B cell (primary cell): ENCODE results near the gene EEF1AKMT3. TPM values are rescaled to one million over a fixed set of nuclear protein-coding genes. Genes with fewer than 3 reads are reported as not detected.

Source experiments
- ATAC-seq: fragments of 200-7000 bp; cut with Tn5 transposase; one replicate; pipeline ENCODE4 v1.10.0; 2021; ENCODE audit warnings: low read depth, mild to moderate bottlenecking, moderate number of reproducible peaks, moderate library complexity
- CTCF ChIA-PET: fragments of 350-600 bp; sonication (Branson Sonifier 250); formaldehyde crosslinking; loops from one replicate; lab custom pipeline; 2021; ENCODE audit warnings: antibody characterized with exemption, inconsistent platforms; lab: Charles Lee
- POLR2A ChIA-PET: fragments of 350-600 bp; sonication (Branson Sonifier 250); formaldehyde crosslinking; loops from one replicate; lab custom pipeline; 2021; ENCODE audit warnings: antibody characterized with exemption; lab: Charles Lee
- DNase-seq: peaks from one replicate; pipeline ENCODE4 v3.0.0; 2013
- H2AFZ ChIP-seq: 2 replicates; pipeline ENCODE4 v1.6.1; 2012; ENCODE audit warnings: mild to moderate bottlenecking, low read depth, low read length; ENCODE audit not compliant: insufficient read depth, poor library complexity, severe bottlenecking
- H3K27ac ChIP-seq, 2 donors: 1 replicate in 1 of 2; 2 replicates in 1 of 2; pipeline ENCODE4 v1.5.1; 2012 to 2013; ENCODE audit warnings: low read length in 2 of 2, mild to moderate bottlenecking in 2 of 2, moderate library complexity in 1 of 2
- H3K27me3 ChIP-seq, 4 experiments: fragments of 200-600 bp in 1 of 4; sonication (generic) in 1 of 4; replicated peaks in 1 of 4; 1 replicate in 2 of 4; 2 replicates in 2 of 4; pipeline versions ENCODE4 v1.6.1 to v1.7.0; 2013 to 2016; ENCODE audit warnings: low read length in 3 of 4, mild to moderate bottlenecking in 2 of 4, mixed read lengths in 1 of 4, moderate library complexity in 1 of 4; ENCODE audit not compliant: insufficient read depth in 4 of 4, control insufficient read depth in 3 of 4; ENCODE audit errors: control extremely low read depth in 1 of 4
- H3K36me3 ChIP-seq, 2 experiments: replicated peaks in 1 of 2; 1 replicate in 1 of 2; 2 replicates in 1 of 2; pipeline versions ENCODE4 v1.6.1 to v1.7.1; 2013; ENCODE audit warnings: low read length in 1 of 2; ENCODE audit not compliant: insufficient read depth in 2 of 2, control insufficient read depth in 1 of 2; ENCODE audit errors: control extremely low read depth in 1 of 2, extremely low read depth in 1 of 2
- H3K4me1 ChIP-seq, 2 donors: fragments of 200-600 bp in 1 of 2; sonication (generic) in 1 of 2; 1 replicate in 1 of 2; 2 replicates in 1 of 2; pipeline versions ENCODE4 v1.5.1 to v1.6.1; 2013 to 2017; ENCODE audit warnings: low read length in 2 of 2; ENCODE audit not compliant: control insufficient read depth in 2 of 2, insufficient read depth in 2 of 2
- H3K4me2 ChIP-seq: replicated peaks from 2 replicates; pipeline ENCODE3; 2012; ENCODE audit warnings: mild to moderate bottlenecking, low read depth, low read length; ENCODE audit not compliant: poor library complexity, severe bottlenecking
- H3K4me3 ChIP-seq, 5 experiments: fragments of 200-600 bp in 1 of 5; sonication (generic) in 1 of 5; 1 replicate in 3 of 5; 2 replicates in 2 of 5; pipeline versions ENCODE4 v1.5.1 to v1.7.0; 2011 to 2016; ENCODE audit warnings: low read length in 4 of 5, mild to moderate bottlenecking in 4 of 5, low read depth in 2 of 5, control low read depth in 1 of 5, moderate library complexity in 1 of 5; ENCODE audit not compliant: insufficient read depth in 1 of 5; ENCODE audit errors: control extremely low read depth in 1 of 5, extremely low read depth in 1 of 5
- H3K79me2 ChIP-seq: fragments of 200-600 bp; sonication (generic); one replicate; pipeline ENCODE4 v1.6.0; 2016; ENCODE audit warnings: low read length; ENCODE audit not compliant: control insufficient read depth, insufficient read depth
- H3K9ac ChIP-seq: fragments of 200-600 bp; sonication (generic); 2 replicates; pipeline ENCODE4 v1.6.1; 2017; ENCODE audit warnings: mild to moderate bottlenecking, low read length, moderate library complexity
- H3K9me3 ChIP-seq, 3 donors: one replicate each; pipeline versions ENCODE4 v1.6.1 to v1.7.1; 2013; ENCODE audit warnings: low read length in 2 of 3; ENCODE audit not compliant: control insufficient read depth in 2 of 3, insufficient read depth in 1 of 3; ENCODE audit errors: control extremely low read depth in 1 of 3
- H4K20me1 ChIP-seq: 2 replicates; pipeline ENCODE4 v1.6.0; 2012; ENCODE audit warnings: mild to moderate bottlenecking, low read length; ENCODE audit not compliant: insufficient read depth, control insufficient read depth, poor library complexity, severe bottlenecking
- H3K27ac Mint-ChIP-seq: one replicate; pipeline ENCODE4 v1.8.0; 2021; ENCODE audit warnings: mixed read lengths
- H3K27me3 Mint-ChIP-seq: one replicate; pipeline ENCODE4 v1.8.0; 2021; ENCODE audit warnings: mixed read lengths
- H3K4me1 Mint-ChIP-seq: one replicate; pipeline ENCODE4 v1.8.0; 2021; ENCODE audit warnings: mixed read lengths
- H3K4me3 Mint-ChIP-seq: one replicate; pipeline ENCODE4 v1.8.0; 2021; ENCODE audit warnings: mixed read lengths
- H3K9me3 Mint-ChIP-seq: one replicate; pipeline ENCODE4 v1.8.0; 2022; ENCODE audit warnings: mixed read lengths; ENCODE audit not compliant: insufficient read depth
- CTCF ChIP-seq: fragments of 200-600 bp; IDR thresholded peaks from one replicate; pipeline ENCODE4 v1.8.0; 2022; ENCODE audit warnings: antibody characterized with exemption, mild to moderate bottlenecking
- EZH2 ChIP-seq: IDR thresholded peaks from 2 replicates; pipeline ENCODE4 v1.6.1; 2012; ENCODE audit warnings: borderline replicate concordance, low read depth, mild to moderate bottlenecking, moderate library complexity, low read length; ENCODE audit not compliant: insufficient read depth, poor library complexity, severe bottlenecking
- WGBS: methylation state at CpG from one replicate; pipeline ENCODE4 v1.1.5; 2013; ENCODE audit warnings: missing lambda C conversion rate; ENCODE audit not compliant: insufficient coverage; 5-methylcytosine and 5-hydroxymethylcytosine counted together
- intact Hi-C: fragments of 100-400 bp; cut with micrococcal nuclease; formaldehyde crosslinking; loops from one replicate; pipeline ENCODE4 v1.10.0; 2022
- polyA plus RNA-seq: library from polyadenylated mRNA; depleted of rRNA; stranded (reverse); fragments of >200 nt; gene quantifications from 2 replicates; pipeline ENCODE4 v1.2.3, GENCODE V29; 2012
- total RNA-seq, 2 donors: library from RNA; stranded (reverse); fragments of 120-200 nt in 1 of 2; gene quantifications; 1 replicate in 1 of 2; 2 replicates in 1 of 2; pipeline versions ENCODE4 v1.2.3 to v1.2.4, GENCODE V29; 2013 to 2022

EEF1AKMT3 gene
- total and polyA plus RNA-seq, 2 donors (not counting 1 experiment from before 2014, with no cell fraction given), result 0.89 to 1.3 TPM

GRCh38 chr12:57776247-57776587, 3.8 kb downstream of the EEF1AKMT3 start:
- no peak overlapping the region for H3K27ac Mint-ChIP-seq
- Histone ChIP-seq H2AFZ (no peak overlapping the region), H4K20me1 (no peaks in the 10 kb centered on the region), H3K27me3 (no peaks in the 10 kb centered on the region), H3K36me3 (no peaks in the 10 kb centered on the region), H3K4me3 (no peak overlapping the region), H3K4me1 (peaks cover 7 to 17% of the 10 kb centered on the region in 2 donors), H3K79me2 (no peaks in the 10 kb centered on the region), H3K27ac (no peak overlapping the region), H3K9ac (no peak overlapping the region), H3K9me3 (no peaks in the 10 kb centered on the region), H3K4me2 (no peak overlapping the region)
- intact Hi-C loops, result no loop called here
- DNase-seq, result no peak
- 89% methylated on average over 2 of the region's 2 CpGs for WGBS
- no peaks in the 10 kb centered on the region for H3K27me3 Mint-ChIP-seq
- ChIA-PET POLR2A (no interaction called here), CTCF (interaction anchor here (3.1 kb wide), 1 partner anchor 20 kb away, joined by 11 read pairs; no protein-coding TSS in a partner anchor)
- peaks cover 10% of the 10 kb centered on the region for H3K4me1 Mint-ChIP-seq
- TF ChIP-seq EZH2 (no peak), CTCF (no peak)
- no peak for ATAC-seq
- H3K9me3 Mint-ChIP-seq, result no peaks in the 10 kb centered on the region
- no peak overlapping the region for H3K4me3 Mint-ChIP-seq

- H3K4me1 Mint-ChIP-seq, result peaks cover 5% of the 10 kb centered on the region
- TF ChIP-seq EZH2, result no peak
- no peak for TF ChIP-seq CTCF
- no peak overlapping the region for H3K4me3 ChIP-seq
- no peak overlapping the region for H3K27ac Mint-ChIP-seq
- no peaks in the 10 kb centered on the region for H3K9me3 ChIP-seq
- DNase-seq (no peak), ATAC-seq (no peak)
- no peak overlapping the region for H3K4me2 ChIP-seq
- no peaks in the 10 kb centered on the region for H3K36me3 ChIP-seq
- ChIA-PET POLR2A (no interaction called here), CTCF (interaction anchor here (1.0 kb wide), 1 partner anchor 21 kb away, joined by 3 read pairs; no protein-coding TSS in a partner anchor)
- no peak overlapping the region for H3K27ac ChIP-seq
- H3K9me3 Mint-ChIP-seq, result no peaks in the 10 kb centered on the region
- no peaks in the 10 kb centered on the region for H3K79me2 ChIP-seq
- H3K27me3 ChIP-seq, result no peaks in the 10 kb centered on the region
- H3K4me3 Mint-ChIP-seq, result no peak overlapping the region
- H3K27me3 Mint-ChIP-seq, result no peaks in the 10 kb centered on the region
- no peaks in the 10 kb centered on the region for H4K20me1 ChIP-seq
- no peak overlapping the region for H3K9ac ChIP-seq
- intact Hi-C loops, result no loop called here
- peaks cover 7 to 11% of the 10 kb centered on the region in 2 donors for H3K4me1 ChIP-seq
- H2AFZ ChIP-seq, result no peak overlapping the region
- WGBS, result 97% methylated on average over 4 of the region's 7 CpGs
Measured at GRCh38 chr12:57777367-57777766, 5.0 kb downstream of the EEF1AKMT3 start.
